ENCODE results near the gene FLT4.

Gene FLT4

DNA sequence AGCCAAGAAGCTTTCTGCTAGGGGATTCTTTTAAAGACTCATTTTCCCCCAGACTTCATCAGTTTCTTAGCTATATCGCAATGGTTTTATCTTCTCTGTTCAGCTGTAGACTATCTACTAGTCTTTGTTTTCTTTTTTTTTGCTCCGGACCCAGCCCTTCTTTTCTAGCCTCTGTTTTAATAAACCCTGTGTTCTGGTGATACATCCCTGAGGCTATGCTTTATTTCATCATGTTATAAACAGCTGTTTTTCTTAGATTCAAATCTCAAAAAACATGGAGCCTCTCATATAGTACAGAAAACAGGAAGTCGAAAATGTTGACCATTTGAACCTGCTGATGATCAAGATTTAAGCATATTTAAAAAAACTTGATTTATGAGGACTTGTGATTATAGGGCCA, 95.9 kb downstream of the FLT4 start:
- Histone ChIP-seq H4K20me1 (ENCODE audit: insufficient read depth, low read length) (no peaks in the 10 kb centered on the region), H3K27ac (ENCODE audit: low read depth, low read length, poor library complexity, severe bottlenecking) (no peak overlapping the region), H3K4me1 (ENCODE audit: insufficient read depth, low read length, severe bottlenecking) (no peaks in the 10 kb centered on the region), H3K4me2 (ENCODE audit: low read length) (no peak overlapping the region), H3K9me3 (ENCODE audit: low read length) (no peaks in the 10 kb centered on the region), H3K9ac (ENCODE audit: low read length) (no peak overlapping the region), H3K27me3 (ENCODE audit: insufficient read depth, low read length) (no peaks in the 10 kb centered on the region), H3K36me3 (ENCODE audit: insufficient read depth, low read length) (peaks cover 85% of the 10 kb centered on the region), H3K79me2 (ENCODE audit: insufficient read depth, low read length) (no peaks in the 10 kb centered on the region), H3K4me3 (ENCODE audit: low read depth, low read length, poor library complexity, severe bottlenecking) (no peak overlapping the region), H2AFZ (ENCODE audit: low read length) (no peak overlapping the region), H3F3A (ENCODE audit: insufficient read depth, low read length) (no peaks in the 10 kb centered on the region), H3K9me2 (ENCODE audit: low read depth, low read length) (no peaks in the 10 kb centered on the region)
- no peak for TF ChIP-seq EZH2 (IDR thresholded peaks at IDR 0.05; ENCODE audit: borderline replicate concordance, low read length)
- TF ChIP-seq, protein P1, sequence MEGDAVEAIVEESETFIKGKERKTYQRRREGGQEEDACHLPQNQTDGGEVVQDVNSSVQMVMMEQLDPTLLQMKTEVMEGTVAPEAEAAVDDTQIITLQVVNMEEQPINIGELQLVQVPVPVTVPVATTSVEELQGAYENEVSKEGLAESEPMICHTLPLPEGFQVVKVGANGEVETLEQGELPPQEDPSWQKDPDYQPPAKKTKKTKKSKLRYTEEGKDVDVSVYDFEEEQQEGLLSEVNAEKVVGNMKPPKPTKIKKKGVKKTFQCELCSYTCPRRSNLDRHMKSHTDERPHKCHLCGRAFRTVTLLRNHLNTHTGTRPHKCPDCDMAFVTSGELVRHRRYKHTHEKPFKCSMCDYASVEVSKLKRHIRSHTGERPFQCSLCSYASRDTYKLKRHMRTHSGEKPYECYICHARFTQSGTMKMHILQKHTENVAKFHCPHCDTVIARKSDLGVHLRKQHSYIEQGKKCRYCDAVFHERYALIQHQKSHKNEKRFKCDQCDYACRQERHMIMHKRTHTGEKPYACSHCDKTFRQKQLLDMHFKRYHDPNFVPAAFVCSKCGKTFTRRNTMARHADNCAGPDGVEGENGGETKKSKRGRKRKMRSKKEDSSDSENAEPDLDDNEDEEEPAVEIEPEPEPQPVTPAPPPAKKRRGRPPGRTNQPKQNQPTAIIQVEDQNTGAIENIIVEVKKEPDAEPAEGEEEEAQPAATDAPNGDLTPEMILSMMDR (IDR thresholded peaks at IDR 0.05; ENCODE audit: low read length): no peak
